Glutamatergic neuron (in vitro differentiated cells): Measurements from ENCODE around the gene MSLN. TPM values are rescaled to one million over a fixed set of nuclear protein-coding genes. Genes with fewer than 3 reads are reported as not detected.

ENCODE experiments used
- DNase-seq: peaks from one replicate; pipeline ENCODE4 v3.0.0; 2022
- H3K27ac Mint-ChIP-seq: one replicate; pipeline ENCODE4 v1.8.0; 2020; ENCODE audit warnings: mild to moderate bottlenecking, mixed read lengths, inconsistent platforms; ENCODE audit not compliant: unreplicated experiment
- H3K27me3 Mint-ChIP-seq: one replicate; pipeline ENCODE4 v1.8.0; 2020; ENCODE audit warnings: mild to moderate bottlenecking, moderate library complexity, mixed read lengths, inconsistent platforms; ENCODE audit not compliant: unreplicated experiment
- H3K36me3 Mint-ChIP-seq: one replicate; pipeline ENCODE4 v1.8.0; 2020; ENCODE audit warnings: mild to moderate bottlenecking, mixed read lengths, inconsistent platforms; ENCODE audit not compliant: unreplicated experiment
- H3K4me1 Mint-ChIP-seq: one replicate; pipeline ENCODE4 v1.8.0; 2020; ENCODE audit warnings: mild to moderate bottlenecking, low read depth, mixed read lengths, inconsistent platforms; ENCODE audit not compliant: unreplicated experiment
- H3K4me3 Mint-ChIP-seq: one replicate; pipeline ENCODE4 v1.8.0; 2020; ENCODE audit warnings: mild to moderate bottlenecking, mixed read lengths, inconsistent platforms; ENCODE audit not compliant: unreplicated experiment
- H3K9me3 Mint-ChIP-seq: one replicate; pipeline ENCODE4 v1.8.0; 2020; ENCODE audit warnings: mild to moderate bottlenecking, moderate library complexity, mixed read lengths, inconsistent platforms; ENCODE audit not compliant: unreplicated experiment
- total RNA-seq: library from RNA; stranded (reverse); fragmentation: NEBNext Ultra II Directional; extraction: Animal tissue kit (Norgen Biotek cat#: 25700); gene quantifications from one replicate; pipeline ENCODE4 v1.2.1, GENCODE V29; 2021; ENCODE audit not compliant: unreplicated experiment
- TF ChIP-seq, protein P1 (sequence below): fragments of 200-600 bp; sonication (generic); IDR thresholded peaks from one replicate; pipeline ENCODE4 v1.5.0; 2021; ENCODE audit not compliant: partially characterized antibody, unreplicated experiment

The MSLN gene
- total RNA-seq, 1 donor from 2014 or later: not detected

DNA sequence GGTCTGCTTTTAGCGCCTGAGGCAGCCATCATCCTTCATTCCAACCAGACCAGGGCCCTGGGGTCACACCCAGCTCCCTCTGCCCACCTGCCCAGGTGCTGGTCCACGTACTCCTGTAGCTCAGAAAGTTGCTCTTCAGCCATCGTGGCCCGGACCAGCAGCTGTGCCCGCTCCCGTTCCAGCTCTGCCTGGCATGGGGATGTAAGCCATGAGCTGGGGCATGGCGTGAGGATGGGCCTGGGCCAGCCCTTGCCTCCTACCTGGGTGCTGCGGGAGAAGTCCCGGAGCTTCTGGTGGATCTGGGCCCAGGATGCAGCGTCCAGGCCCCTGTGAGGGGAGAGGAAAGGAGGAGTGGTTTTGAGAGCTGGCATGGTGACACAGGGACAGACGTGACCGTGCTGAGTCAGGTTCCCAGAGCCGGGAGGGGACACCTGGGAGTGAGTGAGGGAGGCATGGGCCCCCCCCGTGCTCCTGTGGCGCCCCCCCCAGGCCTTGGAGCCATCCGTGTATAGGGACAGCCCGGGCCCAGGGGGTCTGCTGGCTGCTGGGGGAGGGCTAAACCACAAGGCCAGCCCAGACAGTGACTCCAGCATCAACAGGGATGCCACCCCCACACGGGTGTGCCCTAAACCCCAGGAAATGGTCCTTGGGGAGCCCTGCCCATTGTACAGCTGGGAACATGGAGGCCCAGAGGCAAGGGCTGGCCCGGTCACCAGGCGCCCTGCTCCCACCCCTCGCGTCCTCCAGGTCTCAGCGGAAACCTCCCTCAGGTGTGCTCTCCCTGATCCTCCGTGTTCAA, 37.5 kb upstream of the MSLN start:
- Mint-ChIP-seq H3K27ac (no peak overlapping the region), H3K9me3 (peaks cover 10% of the 10 kb centered on the region), H3K27me3 (peaks cover 18% of the 10 kb centered on the region), H3K4me1 (peaks cover 14% of the 10 kb centered on the region), H3K36me3 (no peaks in the 10 kb centered on the region), H3K4me3 (no peak overlapping the region)
- DNase-seq: no peak
- TF ChIP-seq, protein P1, sequence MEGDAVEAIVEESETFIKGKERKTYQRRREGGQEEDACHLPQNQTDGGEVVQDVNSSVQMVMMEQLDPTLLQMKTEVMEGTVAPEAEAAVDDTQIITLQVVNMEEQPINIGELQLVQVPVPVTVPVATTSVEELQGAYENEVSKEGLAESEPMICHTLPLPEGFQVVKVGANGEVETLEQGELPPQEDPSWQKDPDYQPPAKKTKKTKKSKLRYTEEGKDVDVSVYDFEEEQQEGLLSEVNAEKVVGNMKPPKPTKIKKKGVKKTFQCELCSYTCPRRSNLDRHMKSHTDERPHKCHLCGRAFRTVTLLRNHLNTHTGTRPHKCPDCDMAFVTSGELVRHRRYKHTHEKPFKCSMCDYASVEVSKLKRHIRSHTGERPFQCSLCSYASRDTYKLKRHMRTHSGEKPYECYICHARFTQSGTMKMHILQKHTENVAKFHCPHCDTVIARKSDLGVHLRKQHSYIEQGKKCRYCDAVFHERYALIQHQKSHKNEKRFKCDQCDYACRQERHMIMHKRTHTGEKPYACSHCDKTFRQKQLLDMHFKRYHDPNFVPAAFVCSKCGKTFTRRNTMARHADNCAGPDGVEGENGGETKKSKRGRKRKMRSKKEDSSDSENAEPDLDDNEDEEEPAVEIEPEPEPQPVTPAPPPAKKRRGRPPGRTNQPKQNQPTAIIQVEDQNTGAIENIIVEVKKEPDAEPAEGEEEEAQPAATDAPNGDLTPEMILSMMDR: no peak

DNA sequence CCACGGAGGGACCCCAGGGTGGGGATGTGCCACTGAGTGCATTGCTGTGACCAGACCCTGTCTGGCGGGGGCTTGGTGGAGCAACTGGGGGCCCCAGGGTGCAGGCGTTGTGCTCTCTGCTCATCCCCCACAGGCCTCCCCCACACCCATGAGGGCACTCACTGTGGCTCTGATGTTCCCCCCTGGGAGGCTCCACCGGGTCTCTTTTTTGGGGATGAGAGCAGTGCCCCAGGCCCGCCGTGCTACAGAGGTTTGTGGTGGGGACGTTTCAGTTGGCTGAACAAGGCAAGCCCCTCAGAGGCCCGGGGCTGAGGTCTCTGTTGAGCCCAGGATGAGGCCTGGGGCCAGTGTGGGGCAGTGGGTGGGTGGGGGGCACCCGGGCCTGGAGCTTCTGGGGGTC, 36.8 kb upstream of the MSLN start:
- TF ChIP-seq, protein P1: no peak
- Mint-ChIP-seq H3K9me3 (peaks cover 9% of the 10 kb centered on the region), H3K36me3 (no peaks in the 10 kb centered on the region), H3K4me1 (peaks cover 11% of the 10 kb centered on the region), H3K27me3 (peaks cover 17% of the 10 kb centered on the region), H3K4me3 (no peak overlapping the region), H3K27ac (no peak overlapping the region)
- DNase-seq: no peak

DNA sequence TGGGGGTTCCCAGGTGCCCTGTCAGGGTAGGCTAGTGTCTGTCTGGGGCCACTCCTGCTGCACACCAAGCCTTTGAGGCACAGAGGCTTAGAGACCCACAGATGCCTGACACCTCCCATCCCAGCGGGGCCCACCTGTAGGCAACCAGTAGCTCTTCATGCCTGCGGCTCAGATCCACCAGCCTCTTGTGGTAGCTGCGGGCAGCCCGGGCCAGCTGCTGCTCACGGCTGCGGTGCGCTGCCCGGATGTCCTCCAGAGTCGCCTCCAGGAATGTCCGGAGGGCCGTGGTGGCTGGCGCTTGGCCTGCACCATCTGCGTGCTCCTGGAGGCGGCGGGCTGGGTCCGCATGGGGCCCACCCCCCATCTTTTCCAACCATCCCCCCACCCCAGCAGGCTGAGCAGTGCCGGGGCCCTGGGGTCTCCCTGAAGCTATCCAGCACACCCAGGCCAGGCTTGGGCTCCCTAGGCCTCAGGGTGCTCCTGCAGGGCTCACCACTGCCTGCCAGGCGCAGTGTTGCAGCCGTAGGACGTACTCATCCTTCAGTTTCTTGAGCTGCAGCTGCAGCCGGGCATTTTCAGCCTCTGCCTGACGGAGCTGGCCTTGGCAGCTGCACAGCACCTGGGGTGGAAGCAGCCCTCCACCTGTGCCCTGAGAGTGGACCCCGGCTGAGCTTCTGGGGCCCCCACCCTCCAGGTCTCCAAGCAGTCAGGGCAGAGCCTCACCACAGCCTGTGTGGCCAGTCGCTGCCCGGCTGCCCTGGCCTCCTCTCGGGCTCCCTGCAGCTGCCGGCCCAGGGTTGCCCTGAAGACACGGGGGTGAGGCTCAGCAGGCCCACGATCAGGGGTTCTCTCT, 36.1 kb upstream of the MSLN start:
- peaks cover 5% of the 10 kb centered on the region for H3K9me3 Mint-ChIP-seq

DNA sequence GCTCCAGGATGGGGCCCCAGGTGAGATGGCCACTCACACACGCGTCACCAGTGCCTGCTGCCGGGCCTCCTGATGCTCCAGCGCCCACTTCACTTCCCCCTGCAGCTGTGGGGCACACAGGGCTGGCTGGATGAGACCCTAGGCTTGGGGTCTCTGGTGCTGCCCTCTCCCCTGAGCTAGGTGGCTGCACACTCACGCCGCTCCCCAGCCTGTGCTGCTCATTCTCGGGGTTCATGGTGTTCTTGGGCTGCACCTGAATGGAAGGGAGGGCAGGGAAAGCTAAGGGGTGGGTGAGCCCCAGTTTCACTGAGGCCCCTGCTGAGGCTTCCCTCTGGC, 35.5 kb upstream of the MSLN start:
- TF ChIP-seq, protein P1: no peak
- H3K4me1 Mint-ChIP-seq: peaks cover 2% of the 10 kb centered on the region

More for the DNA sequence above, 36.1 kb upstream of the MSLN start:
- H3K36me3 Mint-ChIP-seq: no peaks in the 10 kb centered on the region
- peaks cover 3% of the 10 kb centered on the region for H3K4me1 Mint-ChIP-seq
- no peak for DNase-seq
- no peak overlapping the region for H3K27ac Mint-ChIP-seq
- TF ChIP-seq, protein P1: no peak
- H3K27me3 Mint-ChIP-seq: peaks cover 14% of the 10 kb centered on the region
- H3K4me3 Mint-ChIP-seq: no peak overlapping the region

More for the DNA sequence above, 35.5 kb upstream of the MSLN start:
- H3K27me3 Mint-ChIP-seq: peaks cover 12% of the 10 kb centered on the region
- no peak overlapping the region for H3K4me3 Mint-ChIP-seq
- H3K9me3 Mint-ChIP-seq: peaks cover 3% of the 10 kb centered on the region
- no peak for DNase-seq
- H3K27ac Mint-ChIP-seq: no peak overlapping the region
- no peaks in the 10 kb centered on the region for H3K36me3 Mint-ChIP-seq
